HG03159 (cell line): ENCODE data around the gene WDR59.
"Not testable (repeated sequence)": the region's sequence is repeated elsewhere in the genome, so short reads cannot be mapped to it uniquely, and the experiment has no call there.

Experiments
- ATAC-seq: cut with Tn5 transposase; IDR thresholded peaks from one replicate; pipeline ENCODE4 v1.9.1; 2021; ENCODE audit warnings: mild to moderate bottlenecking, moderate library complexity; ENCODE audit not compliant: unreplicated experiment

The WDR59 gene

GRCh38 chr16:74921051-74921450 lies 63.9 kb downstream of the WDR59 start:
- ATAC-seq = no peak

GRCh38 chr16:74909665-74910064 lies 75.3 kb downstream of the WDR59 start:
- no peak for ATAC-seq

- ATAC-seq = not testable (repeated sequence)
Observed at GRCh38 chr16:74908759-74909158, 76.2 kb downstream of the WDR59 start.

GRCh38 chr16:74903901-74904678 lies 80.8 kb downstream of the WDR59 start:
- ATAC-seq = no peak

GRCh38 chr16:74903120-74903519 lies 81.8 kb downstream of the WDR59 start:
- no peak for ATAC-seq

- ATAC-seq = no peak
Observed at GRCh38 chr16:74902161-74902560, 82.8 kb downstream of the WDR59 start.

- ATAC-seq = no peak
Observed at GRCh38 chr16:74901606-74902005, 83.3 kb downstream of the WDR59 start.

- ATAC-seq = no peak
Observed at GRCh38 chr16:74899816-74900215, 85.1 kb downstream of the WDR59 start.

GRCh38 chr16:74898659-74899058 lies 86.3 kb downstream of the WDR59 start:
- no peak for ATAC-seq

GRCh38 chr16:74896389-74897370 lies 88.2 kb downstream of the WDR59 start:
- no peak for ATAC-seq

- ATAC-seq = no peak
Observed at GRCh38 chr16:74893541-74893940, 91.4 kb downstream of the WDR59 start.

GRCh38 chr16:74892574-74893461 lies 92.1 kb downstream of the WDR59 start:
- ATAC-seq = peak; percentile 99

GRCh38 chr16:74888888-74889287 lies 96.0 kb downstream of the WDR59 start:
- ATAC-seq = no peak

GRCh38 chr16:74888232-74888862 lies 96.6 kb downstream of the WDR59 start:
- no peak for ATAC-seq

- no peak for ATAC-seq
Observed at GRCh38 chr16:74887084-74887483, 97.8 kb downstream of the WDR59 start.

GRCh38 chr16:74877706-74878105 lies 107.2 kb downstream of the WDR59 start:
- ATAC-seq = no peak

- ATAC-seq = no peak
Observed at GRCh38 chr16:74874912-74875546, 109.9 kb downstream of the WDR59 start.

- no peak for ATAC-seq
Observed at GRCh38 chr16:74874123-74874522, 110.8 kb downstream of the WDR59 start.

GRCh38 chr16:74872302-74872701 lies 112.6 kb downstream of the WDR59 start:
- ATAC-seq = no peak

- no peak for ATAC-seq
Observed at GRCh38 chr16:74871608-74872007, 113.3 kb downstream of the WDR59 start.
